B cell (primary cell): ENCODE data around the gene SUGP2. TPM values are rescaled to one million over a fixed set of nuclear protein-coding genes. Genes with fewer than 3 reads are reported as not detected.

ENCODE experiments used
- ATAC-seq: fragments of 200-7000 bp; cut with Tn5 transposase; one replicate; pipeline ENCODE4 v1.10.0; 2021; ENCODE audit warnings: low read depth, mild to moderate bottlenecking, moderate number of reproducible peaks, moderate library complexity
- CTCF ChIA-PET: fragments of 350-600 bp; sonication (Branson Sonifier 250); formaldehyde crosslinking; loops from one replicate; lab custom pipeline; 2021; ENCODE audit warnings: antibody characterized with exemption, inconsistent platforms; lab: Charles Lee
- POLR2A ChIA-PET: fragments of 350-600 bp; sonication (Branson Sonifier 250); formaldehyde crosslinking; loops from one replicate; lab custom pipeline; 2021; ENCODE audit warnings: antibody characterized with exemption; lab: Charles Lee
- DNase-seq: peaks from one replicate; pipeline ENCODE4 v3.0.0; 2013
- H2AFZ ChIP-seq: 2 replicates; pipeline ENCODE4 v1.6.1; 2012; ENCODE audit warnings: mild to moderate bottlenecking, low read depth, low read length; ENCODE audit not compliant: insufficient read depth, poor library complexity, severe bottlenecking
- H3K27ac ChIP-seq, 2 donors: 1 replicate in 1 of 2; 2 replicates in 1 of 2; pipeline ENCODE4 v1.5.1; 2012 to 2013; ENCODE audit warnings: low read length in 2 of 2, mild to moderate bottlenecking in 2 of 2, moderate library complexity in 1 of 2
- H3K27me3 ChIP-seq, 4 experiments: fragments of 200-600 bp in 1 of 4; sonication (generic) in 1 of 4; replicated peaks in 1 of 4; 1 replicate in 2 of 4; 2 replicates in 2 of 4; pipeline versions ENCODE4 v1.6.1 to v1.7.0; 2013 to 2016; ENCODE audit warnings: low read length in 3 of 4, mild to moderate bottlenecking in 2 of 4, mixed read lengths in 1 of 4, moderate library complexity in 1 of 4; ENCODE audit not compliant: insufficient read depth in 4 of 4, control insufficient read depth in 3 of 4; ENCODE audit errors: control extremely low read depth in 1 of 4
- H3K36me3 ChIP-seq, 2 experiments: replicated peaks in 1 of 2; 1 replicate in 1 of 2; 2 replicates in 1 of 2; pipeline versions ENCODE4 v1.6.1 to v1.7.1; 2013; ENCODE audit warnings: low read length in 1 of 2; ENCODE audit not compliant: insufficient read depth in 2 of 2, control insufficient read depth in 1 of 2; ENCODE audit errors: control extremely low read depth in 1 of 2, extremely low read depth in 1 of 2
- H3K4me1 ChIP-seq, 2 donors: fragments of 200-600 bp in 1 of 2; sonication (generic) in 1 of 2; 1 replicate in 1 of 2; 2 replicates in 1 of 2; pipeline versions ENCODE4 v1.5.1 to v1.6.1; 2013 to 2017; ENCODE audit warnings: low read length in 2 of 2; ENCODE audit not compliant: control insufficient read depth in 2 of 2, insufficient read depth in 2 of 2
- H3K4me2 ChIP-seq: replicated peaks from 2 replicates; pipeline ENCODE3; 2012; ENCODE audit warnings: mild to moderate bottlenecking, low read depth, low read length; ENCODE audit not compliant: poor library complexity, severe bottlenecking
- H3K4me3 ChIP-seq, 5 experiments: fragments of 200-600 bp in 1 of 5; sonication (generic) in 1 of 5; 1 replicate in 3 of 5; 2 replicates in 2 of 5; pipeline versions ENCODE4 v1.5.1 to v1.7.0; 2011 to 2016; ENCODE audit warnings: low read length in 4 of 5, mild to moderate bottlenecking in 4 of 5, low read depth in 2 of 5, control low read depth in 1 of 5, moderate library complexity in 1 of 5; ENCODE audit not compliant: insufficient read depth in 1 of 5; ENCODE audit errors: control extremely low read depth in 1 of 5, extremely low read depth in 1 of 5
- H3K79me2 ChIP-seq: fragments of 200-600 bp; sonication (generic); one replicate; pipeline ENCODE4 v1.6.0; 2016; ENCODE audit warnings: low read length; ENCODE audit not compliant: control insufficient read depth, insufficient read depth
- H3K9ac ChIP-seq: fragments of 200-600 bp; sonication (generic); 2 replicates; pipeline ENCODE4 v1.6.1; 2017; ENCODE audit warnings: mild to moderate bottlenecking, low read length, moderate library complexity
- H3K9me3 ChIP-seq, 3 donors: one replicate each; pipeline versions ENCODE4 v1.6.1 to v1.7.1; 2013; ENCODE audit warnings: low read length in 2 of 3; ENCODE audit not compliant: control insufficient read depth in 2 of 3, insufficient read depth in 1 of 3; ENCODE audit errors: control extremely low read depth in 1 of 3
- H4K20me1 ChIP-seq: 2 replicates; pipeline ENCODE4 v1.6.0; 2012; ENCODE audit warnings: mild to moderate bottlenecking, low read length; ENCODE audit not compliant: insufficient read depth, control insufficient read depth, poor library complexity, severe bottlenecking
- H3K27ac Mint-ChIP-seq: one replicate; pipeline ENCODE4 v1.8.0; 2021; ENCODE audit warnings: mixed read lengths
- H3K27me3 Mint-ChIP-seq: one replicate; pipeline ENCODE4 v1.8.0; 2021; ENCODE audit warnings: mixed read lengths
- H3K4me1 Mint-ChIP-seq: one replicate; pipeline ENCODE4 v1.8.0; 2021; ENCODE audit warnings: mixed read lengths
- H3K4me3 Mint-ChIP-seq: one replicate; pipeline ENCODE4 v1.8.0; 2021; ENCODE audit warnings: mixed read lengths
- H3K9me3 Mint-ChIP-seq: one replicate; pipeline ENCODE4 v1.8.0; 2022; ENCODE audit warnings: mixed read lengths; ENCODE audit not compliant: insufficient read depth
- EZH2 ChIP-seq: IDR thresholded peaks from 2 replicates; pipeline ENCODE4 v1.6.1; 2012; ENCODE audit warnings: borderline replicate concordance, low read depth, mild to moderate bottlenecking, moderate library complexity, low read length; ENCODE audit not compliant: insufficient read depth, poor library complexity, severe bottlenecking
- WGBS: methylation state at CpG from one replicate; pipeline ENCODE4 v1.1.5; 2013; ENCODE audit warnings: missing lambda C conversion rate; ENCODE audit not compliant: insufficient coverage; 5-methylcytosine and 5-hydroxymethylcytosine counted together
- intact Hi-C: fragments of 100-400 bp; cut with micrococcal nuclease; formaldehyde crosslinking; loops from one replicate; pipeline ENCODE4 v1.10.0; 2022
- polyA plus RNA-seq: library from polyadenylated mRNA; depleted of rRNA; stranded (reverse); fragments of >200 nt; gene quantifications from 2 replicates; pipeline ENCODE4 v1.2.3, GENCODE V29; 2012
- total RNA-seq, 2 donors: library from RNA; stranded (reverse); fragments of 120-200 nt in 1 of 2; gene quantifications; 1 replicate in 1 of 2; 2 replicates in 1 of 2; pipeline versions ENCODE4 v1.2.3 to v1.2.4, GENCODE V29; 2013 to 2022
- TF ChIP-seq, protein P1 (sequence below): fragments of 200-600 bp; IDR thresholded peaks from one replicate; pipeline ENCODE4 v1.8.0; 2022; ENCODE audit warnings: antibody characterized with exemption, mild to moderate bottlenecking

Gene SUGP2
- total and polyA plus RNA-seq, 2 donors (not counting 1 experiment from before 2014, with no cell fraction given) = 132 to 154 TPM

DNA sequence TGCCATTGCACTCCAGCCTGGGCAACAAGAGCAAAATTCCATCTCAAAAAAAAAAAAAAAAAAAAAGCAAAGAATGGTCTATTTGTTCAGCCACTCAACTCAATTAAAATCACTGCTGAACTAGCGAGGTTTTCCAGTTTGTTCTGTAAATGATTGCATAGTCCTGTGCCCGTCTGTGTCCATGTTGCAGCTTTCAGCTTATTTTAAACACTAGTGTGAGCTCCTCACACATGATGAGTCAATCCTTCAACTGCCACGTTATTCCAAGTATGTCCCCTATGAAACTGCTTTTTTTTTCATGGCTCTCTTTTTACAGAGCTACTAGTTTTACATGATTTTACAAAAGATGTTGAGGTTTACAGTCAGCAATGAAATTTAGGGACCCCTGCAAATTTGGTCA is 12.2 kb downstream of the SUGP2 start:
- Histone ChIP-seq H3K9ac (no peak overlapping the region), H3K27ac (no peak overlapping the region), H3K79me2 (peaks cover 68% of the 10 kb centered on the region), H3K36me3 (peaks cover 3 to 59% of the 10 kb centered on the region in 2 experiments), H3K27me3 (no peaks in the 10 kb centered on the region), H3K9me3 (no peaks in the 10 kb centered on the region), H2AFZ (no peak overlapping the region), H3K4me3 (no peak overlapping the region), H4K20me1 (peaks cover 29% of the 10 kb centered on the region), H3K4me2 (no peak overlapping the region), H3K4me1 (no peaks in the 10 kb centered on the region)
- DNase-seq = no peak
- POLR2A ChIA-PET = no interaction called here
- intact Hi-C loops = no loop called here
- Mint-ChIP-seq H3K27me3 (no peaks in the 10 kb centered on the region), H3K4me1 (peaks cover 11% of the 10 kb centered on the region), H3K27ac (no peak overlapping the region), H3K4me3 (no peak overlapping the region), H3K9me3 (no peaks in the 10 kb centered on the region)
- CTCF ChIA-PET = interaction anchor here (0.6 to 1.0 kb wide), 2 partner anchors 46 to 580 kb away, joined by 3 read pairs; no protein-coding TSS in a partner anchor
- WGBS = 85% methylated on average over 2 of the region's 3 CpGs
- TF ChIP-seq EZH2 = no peak
- TF ChIP-seq, protein P1, sequence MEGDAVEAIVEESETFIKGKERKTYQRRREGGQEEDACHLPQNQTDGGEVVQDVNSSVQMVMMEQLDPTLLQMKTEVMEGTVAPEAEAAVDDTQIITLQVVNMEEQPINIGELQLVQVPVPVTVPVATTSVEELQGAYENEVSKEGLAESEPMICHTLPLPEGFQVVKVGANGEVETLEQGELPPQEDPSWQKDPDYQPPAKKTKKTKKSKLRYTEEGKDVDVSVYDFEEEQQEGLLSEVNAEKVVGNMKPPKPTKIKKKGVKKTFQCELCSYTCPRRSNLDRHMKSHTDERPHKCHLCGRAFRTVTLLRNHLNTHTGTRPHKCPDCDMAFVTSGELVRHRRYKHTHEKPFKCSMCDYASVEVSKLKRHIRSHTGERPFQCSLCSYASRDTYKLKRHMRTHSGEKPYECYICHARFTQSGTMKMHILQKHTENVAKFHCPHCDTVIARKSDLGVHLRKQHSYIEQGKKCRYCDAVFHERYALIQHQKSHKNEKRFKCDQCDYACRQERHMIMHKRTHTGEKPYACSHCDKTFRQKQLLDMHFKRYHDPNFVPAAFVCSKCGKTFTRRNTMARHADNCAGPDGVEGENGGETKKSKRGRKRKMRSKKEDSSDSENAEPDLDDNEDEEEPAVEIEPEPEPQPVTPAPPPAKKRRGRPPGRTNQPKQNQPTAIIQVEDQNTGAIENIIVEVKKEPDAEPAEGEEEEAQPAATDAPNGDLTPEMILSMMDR = no peak
- ATAC-seq = no peak

DNA sequence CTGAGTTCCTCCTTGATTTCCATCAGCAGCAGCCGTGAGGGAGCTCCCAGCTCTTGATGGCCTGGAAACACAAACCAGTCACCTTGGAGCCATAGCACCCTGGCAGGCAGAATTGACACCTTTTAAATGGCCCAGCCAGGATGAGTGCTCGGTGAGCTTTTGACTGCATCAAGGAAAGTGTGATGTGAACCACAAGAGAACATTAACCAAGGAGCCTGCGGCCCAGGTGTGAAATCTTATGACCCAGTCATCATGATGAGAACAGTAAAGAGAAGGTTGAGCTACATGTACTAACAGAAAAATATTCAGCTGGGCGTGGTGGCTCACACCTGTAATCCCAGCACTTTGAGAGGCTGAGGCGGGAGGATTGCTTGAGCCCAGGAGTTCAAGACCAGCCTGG is 22.8 kb downstream of the SUGP2 start:
- Histone ChIP-seq H3K79me2 (peaks cover 4% of the 10 kb centered on the region), H3K4me2 (no peak overlapping the region), H3K27me3 (no peaks in the 10 kb centered on the region), H3K9me3 (no peaks in the 10 kb centered on the region), H4K20me1 (no peaks in the 10 kb centered on the region), H3K27ac (no peak overlapping the region), H3K9ac (no peak overlapping the region), H3K4me3 (no peak overlapping the region), H3K36me3 (peaks cover 2 to 67% of the 10 kb centered on the region in 2 experiments), H2AFZ (no peak overlapping the region), H3K4me1 (no peaks in the 10 kb centered on the region)
- intact Hi-C loops = no loop called here
- ChIA-PET CTCF (no interaction called here), POLR2A (no interaction called here)
- H3K4me1 Mint-ChIP-seq = no peaks in the 10 kb centered on the region
- WGBS = 97% methylated on average over 5 of the region's 5 CpGs
- H3K27ac Mint-ChIP-seq = no peak overlapping the region
- DNase-seq = no peak
- no peaks in the 10 kb centered on the region for H3K27me3 Mint-ChIP-seq
- TF ChIP-seq, protein P1 = no peak
- no peak for TF ChIP-seq EZH2
- ATAC-seq = no peak
- H3K9me3 Mint-ChIP-seq = no peaks in the 10 kb centered on the region
- no peak overlapping the region for H3K4me3 Mint-ChIP-seq
